ENCODE results near the gene RAB4B.
A peak's percentile ranks its signal among the peaks of the same experiment; 100 is the strongest.
"Not testable (repeated sequence)": the region's sequence is repeated elsewhere in the genome, so short reads cannot be mapped to it uniquely, and the experiment has no call there.

The RAB4B gene

DNA sequence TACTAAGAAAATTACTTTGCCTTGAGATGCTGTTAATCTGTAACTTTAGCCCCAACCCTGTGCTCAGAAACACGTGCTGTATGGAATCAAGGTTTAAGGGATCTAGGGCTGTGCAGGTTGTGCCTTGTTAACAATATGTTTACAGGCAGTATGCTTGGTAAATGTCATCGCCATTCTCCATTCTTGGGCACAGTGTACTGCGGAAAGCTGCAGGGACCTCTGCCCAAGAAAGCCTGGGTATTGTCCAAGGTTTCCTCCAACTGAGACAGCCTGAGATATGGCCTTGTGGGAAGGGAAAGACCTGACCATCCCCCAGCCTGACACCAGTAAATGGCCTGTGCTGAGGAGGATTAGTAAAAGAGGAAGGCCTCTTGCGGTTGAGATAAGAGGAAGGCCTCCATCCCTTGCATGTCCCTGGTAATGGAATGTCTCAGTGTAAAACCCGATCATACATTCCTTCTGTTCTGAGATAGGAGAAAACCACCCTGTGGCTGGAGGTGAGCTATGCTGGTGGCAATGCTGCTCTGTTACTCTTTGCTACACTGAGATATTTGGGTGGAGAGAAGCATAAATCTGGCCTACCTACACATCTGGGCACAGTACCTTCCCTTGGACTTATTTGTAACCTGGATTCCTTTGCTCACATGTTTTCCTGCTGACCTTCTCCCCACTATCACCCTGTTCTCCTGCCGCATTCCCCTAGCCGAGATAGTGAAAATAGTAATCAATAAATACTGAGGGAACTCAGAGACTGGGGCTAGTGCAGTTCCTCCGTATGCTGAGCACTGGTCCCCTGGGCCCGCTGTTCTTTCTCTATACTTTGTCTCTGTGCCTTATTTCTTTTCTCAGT, 44.9 kb downstream of the RAB4B start:
- DNase-seq (ENCODE audit: low read depth in 2 of 2) = not testable (repeated sequence)

DNA sequence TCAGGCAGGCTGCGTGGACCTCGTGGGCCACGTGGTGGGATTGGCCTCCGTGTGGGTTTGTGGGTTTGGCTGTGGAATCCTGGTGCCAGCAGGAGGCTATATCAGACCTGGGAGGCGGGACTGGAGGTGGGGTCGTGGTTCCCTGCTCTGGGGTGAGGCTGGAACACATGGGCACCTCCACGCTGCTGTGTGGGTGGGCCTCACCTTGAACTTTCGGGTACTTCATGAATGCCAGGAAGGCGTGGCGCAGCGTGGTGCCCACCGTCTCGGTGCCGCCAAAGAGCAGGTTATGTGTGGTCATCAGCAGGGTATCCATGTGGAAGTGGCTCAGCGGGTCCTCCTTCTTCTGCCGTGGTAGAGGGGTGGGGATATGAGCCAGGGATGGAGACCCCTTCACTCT, 46.9 kb downstream of the RAB4B start:
- DNase-seq (ENCODE audit: low read depth in 2 of 2) = not testable (repeated sequence)

DNA sequence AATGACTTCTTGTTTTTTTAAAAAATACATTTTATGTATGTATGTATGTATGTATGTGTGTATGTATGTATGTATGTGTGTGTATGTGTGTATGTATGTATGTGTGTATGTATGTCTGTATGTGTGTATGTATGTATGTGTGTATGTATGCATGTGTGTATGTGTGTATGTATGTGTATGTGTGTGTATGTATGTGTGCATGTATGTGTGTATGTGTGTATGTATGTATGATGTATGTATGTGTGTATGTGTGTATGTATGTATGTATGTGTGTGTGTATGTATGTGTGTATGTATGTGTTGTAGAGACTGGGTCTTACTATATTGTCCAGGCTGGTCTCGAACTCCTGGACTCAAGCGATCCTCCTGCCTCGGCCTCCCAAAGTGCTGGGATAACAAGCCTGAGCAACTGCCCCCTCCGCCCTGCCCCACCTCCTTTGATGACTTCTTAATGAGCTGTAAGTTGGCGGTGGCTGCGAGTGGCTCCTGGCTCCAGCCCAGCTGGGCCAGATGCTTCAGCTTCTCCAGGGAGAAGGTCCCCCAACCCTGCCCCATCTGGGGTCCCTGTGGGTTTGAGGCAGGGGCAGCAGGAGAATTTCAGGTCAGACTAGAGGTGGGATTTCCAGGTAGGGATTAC, 47.5 kb downstream of the RAB4B start:
- not testable (repeated sequence) for DNase-seq (ENCODE audit: low read depth in 2 of 2)

DNA sequence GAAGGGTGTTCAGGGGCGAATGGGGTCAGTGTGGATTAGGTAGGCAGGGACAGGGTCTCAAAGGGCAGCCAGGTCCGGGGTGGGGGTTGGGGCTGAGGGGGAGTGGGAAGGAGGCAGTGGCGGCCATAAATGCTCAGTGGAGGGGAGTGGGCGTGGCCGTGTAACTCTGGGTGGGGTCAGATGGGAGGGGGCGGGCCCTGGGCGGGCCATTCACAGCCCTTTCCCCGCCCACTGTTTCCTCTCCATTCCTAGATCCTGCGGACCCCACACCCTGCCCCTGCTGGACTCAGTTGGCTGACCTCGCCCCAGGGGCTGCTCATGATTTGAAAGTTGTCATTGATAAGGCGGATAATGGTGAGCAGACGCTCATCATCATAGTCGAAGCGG, 48.3 kb downstream of the RAB4B start:
- DNase-seq (ENCODE audit: low read depth in 2 of 2) = not testable (repeated sequence)

DNA sequence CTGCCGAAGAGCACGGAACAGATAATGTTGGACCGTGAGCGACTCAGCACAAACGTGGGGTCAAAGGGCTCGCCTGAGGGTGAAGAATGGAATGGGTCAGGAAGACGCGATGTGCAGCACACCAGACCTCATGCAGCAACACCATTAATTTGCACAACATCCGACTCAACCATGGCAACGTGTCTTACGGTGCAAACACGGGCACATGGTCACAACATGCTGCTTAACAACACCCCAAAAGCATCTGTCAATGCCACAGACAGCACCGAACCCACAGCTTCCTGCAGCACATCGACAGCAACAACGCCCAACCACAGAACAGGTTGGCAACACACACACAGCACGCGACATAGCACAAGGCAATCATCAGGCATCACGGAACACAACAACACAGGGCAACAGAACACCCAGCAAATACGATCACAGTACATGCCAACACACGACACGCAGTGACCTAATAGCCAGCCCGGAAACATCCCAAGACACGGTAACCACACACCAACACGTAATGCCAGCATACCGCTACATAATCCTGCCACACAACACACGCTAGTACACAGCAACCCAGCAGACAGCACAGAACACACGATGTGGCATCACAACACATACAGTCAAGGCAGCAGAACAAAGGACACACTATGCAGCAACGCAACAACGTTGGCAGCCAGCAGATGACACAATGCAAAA, 48.8 kb downstream of the RAB4B start:
- peak in 1 of 2 donors; percentile 48 for DNase-seq (ENCODE audit: low read depth in 2 of 2)

DNA sequence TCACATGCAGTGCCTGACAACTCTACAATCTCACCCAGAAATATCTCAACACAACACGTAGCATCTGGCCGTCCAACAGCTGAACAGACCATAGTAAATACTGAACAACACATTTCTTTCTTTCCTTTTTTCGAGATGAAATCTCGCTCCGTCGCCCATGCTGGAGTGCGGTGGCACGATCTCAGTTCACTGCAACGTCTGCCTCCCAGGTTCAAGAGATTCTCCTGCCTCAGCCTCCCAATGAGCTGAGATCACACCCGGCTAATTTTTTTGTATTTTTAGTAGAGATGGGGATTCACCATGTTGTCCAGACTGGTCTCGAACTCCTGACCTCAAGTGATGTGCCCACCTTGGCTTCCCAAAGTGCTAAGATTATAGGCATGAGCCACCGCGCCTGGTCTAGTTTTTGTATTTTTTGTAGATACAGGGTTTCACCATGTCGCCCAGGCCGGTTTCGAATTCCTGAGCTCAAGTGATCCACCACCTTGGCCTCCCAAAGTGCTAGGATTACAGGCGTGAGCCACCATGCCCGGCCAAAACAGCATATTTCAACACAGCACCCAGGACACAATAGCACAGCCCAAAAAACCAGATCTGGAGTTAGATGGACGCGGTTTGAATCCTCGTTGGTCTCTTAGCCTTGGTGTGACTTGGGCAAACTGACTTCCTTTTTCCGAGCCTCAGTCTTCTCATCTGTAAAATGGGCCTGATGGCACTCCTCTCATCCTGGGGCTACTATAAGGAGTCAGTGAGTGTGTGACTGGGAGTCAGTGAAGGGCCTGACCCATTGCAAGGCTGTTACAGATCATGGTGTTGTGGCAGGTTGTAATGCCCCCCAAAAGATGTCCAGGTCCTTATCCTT, 49.6 kb downstream of the RAB4B start:
- DNase-seq (ENCODE audit: low read depth in 2 of 2) = no peak

DNA sequence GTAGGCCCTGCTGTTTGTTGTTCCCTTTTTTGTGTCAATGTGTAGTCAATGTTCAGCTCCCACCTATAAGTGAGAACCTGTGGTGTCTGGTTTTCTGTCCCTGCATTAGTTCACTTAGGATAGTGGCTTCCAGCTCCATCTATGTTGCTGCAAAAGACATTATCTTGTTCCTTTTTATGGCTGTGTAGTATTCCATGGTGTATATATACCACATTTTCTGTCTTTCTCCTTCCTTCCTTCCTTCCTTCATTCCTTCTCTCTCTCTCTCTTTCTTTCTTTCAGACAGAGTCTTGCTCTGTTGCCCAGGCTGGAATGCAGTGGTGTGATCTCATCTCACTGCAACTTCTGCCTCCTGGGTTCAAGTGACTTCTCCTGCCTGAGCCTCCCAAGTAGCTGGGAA, 51.2 kb downstream of the RAB4B start:
- DNase-seq (ENCODE audit: low read depth in 2 of 2) = no peak

DNA sequence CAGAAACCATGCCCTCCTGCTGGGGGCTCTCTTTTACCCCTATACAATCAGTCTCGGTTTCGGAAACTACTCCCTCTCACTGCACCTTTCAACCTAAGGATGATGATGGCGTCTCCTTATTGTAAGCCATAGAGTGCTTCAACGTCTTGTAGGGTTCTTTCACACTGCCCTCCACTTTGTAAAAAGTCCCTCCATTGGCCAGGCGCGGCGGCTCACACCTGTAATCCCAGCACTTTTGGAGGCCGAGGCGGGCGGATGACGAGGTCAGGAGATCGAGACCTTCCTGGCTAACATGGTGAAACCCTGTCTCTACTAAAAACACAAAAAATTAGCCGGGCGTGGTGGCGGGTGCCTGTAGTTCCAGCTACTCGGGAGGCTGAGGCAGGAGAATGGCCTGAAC, 52.7 kb downstream of the RAB4B start:
- DNase-seq (ENCODE audit: low read depth in 2 of 2) = not testable (repeated sequence)

DNA sequence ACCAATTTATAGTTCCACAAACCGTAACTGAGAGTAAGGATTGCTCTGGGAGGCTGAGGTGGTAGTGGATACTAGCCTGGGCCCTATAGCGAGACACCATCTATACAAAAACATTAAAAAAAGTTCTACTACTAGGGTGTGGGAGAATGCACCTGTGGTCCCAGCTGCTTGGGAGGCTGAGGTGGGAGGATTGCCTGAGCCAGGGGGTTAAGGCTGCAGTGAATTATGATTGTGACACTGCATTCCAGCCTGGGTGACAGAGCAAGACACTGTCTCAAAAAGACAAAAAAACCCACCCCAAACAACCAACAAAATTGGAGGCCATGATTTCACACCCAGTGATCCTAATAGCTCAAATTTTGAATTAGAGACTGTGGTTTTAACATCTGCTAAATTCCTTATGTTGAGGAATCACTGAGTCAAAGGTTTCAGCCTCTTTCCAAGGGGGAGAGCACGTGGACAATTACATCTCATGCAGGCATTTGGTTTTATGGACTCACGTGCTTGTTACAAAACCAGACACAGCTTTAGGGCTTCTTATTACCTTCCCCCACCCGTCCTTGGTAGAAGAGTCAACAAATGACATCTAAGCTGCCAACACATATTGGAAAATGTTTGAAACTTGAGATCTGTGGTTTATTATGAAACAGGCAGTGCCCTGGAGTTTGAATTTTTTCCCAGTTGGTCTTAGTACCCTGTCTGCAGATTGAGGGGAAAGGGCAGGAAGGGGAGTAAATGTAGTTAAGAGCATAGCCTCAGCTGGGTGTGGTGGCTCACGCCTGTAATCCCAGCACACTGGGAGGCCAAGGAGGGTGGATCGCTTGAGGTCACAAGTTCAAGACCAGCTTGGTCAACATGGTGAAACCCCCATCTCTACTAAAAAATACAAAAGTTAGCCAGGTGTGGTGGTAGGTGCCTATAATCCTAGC, 53.7 kb downstream of the RAB4B start:
- no peak for DNase-seq (ENCODE audit: low read depth in 2 of 2)

DNA sequence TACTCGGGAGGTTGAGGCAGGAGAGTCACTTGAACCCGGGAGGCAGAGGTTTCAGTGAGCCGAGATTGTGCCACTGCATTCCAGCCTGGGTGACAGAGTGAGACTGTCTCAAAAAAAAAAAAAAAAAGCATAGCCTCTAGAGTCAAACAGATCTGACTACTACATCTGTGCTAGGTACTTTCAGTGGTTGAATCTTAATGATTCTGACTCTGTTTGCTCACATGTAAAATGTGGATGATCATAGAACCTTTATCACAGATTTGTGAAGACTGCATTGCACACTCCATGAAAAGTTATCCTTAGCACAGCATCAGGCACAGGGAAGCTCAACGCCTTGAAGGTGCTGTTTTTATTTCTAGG, 54.4 kb downstream of the RAB4B start:
- not testable (repeated sequence) for DNase-seq (ENCODE audit: low read depth in 2 of 2)

DNA sequence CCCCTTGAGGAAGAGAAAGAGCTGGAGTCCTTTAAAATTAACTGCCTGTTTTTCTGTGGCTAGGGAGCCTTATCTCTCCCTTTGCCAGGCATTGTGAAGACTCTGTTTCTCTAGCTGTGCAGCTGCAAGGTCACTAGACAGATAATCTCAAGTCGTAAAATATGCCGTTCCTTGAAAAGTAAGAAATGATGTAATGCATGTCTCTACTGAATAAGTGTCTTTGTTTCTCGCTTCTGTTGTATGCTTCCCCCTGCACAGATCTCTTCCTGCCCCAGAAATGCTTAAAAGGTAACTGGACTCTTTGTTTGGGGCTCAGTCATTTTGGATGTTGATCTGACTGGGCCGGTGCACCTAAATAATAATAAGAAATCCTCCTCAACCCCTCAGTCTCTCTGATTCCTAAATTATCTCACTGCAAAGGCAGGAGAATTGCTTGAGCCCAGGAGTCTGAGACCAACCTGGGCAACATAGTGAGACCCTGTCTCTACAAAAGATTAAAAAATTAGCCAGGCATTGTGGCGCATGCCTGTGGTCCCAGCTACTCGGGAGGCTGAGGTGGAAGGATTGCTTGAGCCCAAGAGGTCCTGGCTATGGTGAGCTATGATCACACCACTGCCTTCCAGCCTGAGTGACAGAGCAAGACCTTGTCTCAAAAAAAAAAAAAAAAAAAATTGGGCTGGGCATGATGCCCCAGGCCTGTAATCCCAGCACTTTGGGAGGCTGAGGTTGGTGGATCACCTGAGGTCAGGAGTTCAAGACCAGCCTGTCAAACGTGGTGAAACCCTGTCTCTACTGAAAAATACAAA, 55.9 kb downstream of the RAB4B start:
- not testable (repeated sequence) for DNase-seq (ENCODE audit: low read depth in 2 of 2)

DNA sequence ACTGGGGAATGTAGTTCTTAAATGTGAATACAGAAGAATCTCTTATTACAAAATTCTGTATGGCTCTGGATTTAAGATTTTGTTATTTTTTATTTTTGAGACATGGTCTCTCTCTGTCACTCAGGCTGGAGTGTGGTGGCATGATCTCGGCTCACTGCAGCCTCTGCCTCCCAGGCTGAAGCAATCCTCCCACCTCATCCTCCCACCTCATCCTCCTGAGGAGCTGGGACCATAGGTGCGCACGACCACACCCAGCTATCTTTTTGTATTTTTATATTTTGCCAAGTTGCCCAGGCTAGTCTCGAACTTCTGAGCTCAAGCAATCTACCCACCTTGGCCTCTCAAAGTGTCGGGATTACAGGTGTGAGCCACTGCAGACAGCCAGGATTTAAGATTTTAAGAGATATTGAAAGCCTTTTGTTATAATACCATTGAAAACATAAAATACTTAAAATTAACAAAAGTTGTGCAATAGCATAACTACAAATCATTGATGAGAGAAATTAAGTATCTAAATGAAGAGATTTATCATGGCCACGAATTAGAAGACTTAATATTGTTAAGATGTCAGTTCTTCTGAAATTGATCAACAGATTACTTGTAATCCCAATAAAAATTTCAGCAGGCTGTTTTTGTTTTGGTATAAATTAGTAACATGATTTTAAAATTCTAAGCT, 58.8 kb downstream of the RAB4B start:
- DNase-seq (ENCODE audit: low read depth in 2 of 2) = no peak

DNA sequence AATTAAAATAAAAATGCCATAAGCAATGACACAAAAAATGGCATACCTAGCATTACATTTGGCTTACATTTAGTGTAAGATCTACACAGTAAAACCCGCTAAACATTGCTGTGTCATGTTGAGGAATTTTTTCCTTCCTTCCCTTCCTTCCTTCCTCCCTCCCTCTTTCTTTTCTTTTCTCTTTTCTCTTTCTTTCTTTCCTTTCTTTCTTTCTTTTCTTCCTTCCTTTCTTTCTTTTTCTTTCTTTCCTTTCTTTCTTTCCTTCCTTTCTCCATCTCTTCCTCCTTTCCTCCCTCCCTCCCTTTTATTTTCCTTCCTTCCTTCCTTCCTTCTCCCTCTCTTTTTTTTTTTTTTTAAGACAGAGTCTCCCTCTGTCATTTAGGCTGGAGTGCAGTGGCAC, 60.4 kb downstream of the RAB4B start:
- DNase-seq (ENCODE audit: low read depth in 2 of 2) = not testable (repeated sequence)

DNA sequence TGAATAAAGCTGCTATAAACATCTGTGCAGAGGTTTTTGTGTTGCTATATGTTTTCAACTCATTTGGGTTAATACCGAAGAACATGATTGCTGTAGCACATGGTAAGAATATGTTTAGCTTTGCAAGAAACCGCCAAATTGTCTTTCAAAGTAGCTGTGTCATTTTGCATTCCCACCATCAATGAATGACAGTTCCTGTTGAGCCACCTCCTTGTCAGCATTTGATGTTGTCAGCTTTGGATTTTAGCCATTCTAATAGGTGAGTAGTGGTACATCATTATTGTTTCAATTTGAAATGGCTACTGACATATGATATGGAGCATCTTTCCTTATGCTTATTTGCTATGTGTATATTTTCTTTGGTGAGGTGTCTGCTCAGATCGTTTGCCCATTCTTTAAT, 64.0 kb downstream of the RAB4B start:
- not testable (repeated sequence) for DNase-seq (ENCODE audit: low read depth in 2 of 2)

DNA sequence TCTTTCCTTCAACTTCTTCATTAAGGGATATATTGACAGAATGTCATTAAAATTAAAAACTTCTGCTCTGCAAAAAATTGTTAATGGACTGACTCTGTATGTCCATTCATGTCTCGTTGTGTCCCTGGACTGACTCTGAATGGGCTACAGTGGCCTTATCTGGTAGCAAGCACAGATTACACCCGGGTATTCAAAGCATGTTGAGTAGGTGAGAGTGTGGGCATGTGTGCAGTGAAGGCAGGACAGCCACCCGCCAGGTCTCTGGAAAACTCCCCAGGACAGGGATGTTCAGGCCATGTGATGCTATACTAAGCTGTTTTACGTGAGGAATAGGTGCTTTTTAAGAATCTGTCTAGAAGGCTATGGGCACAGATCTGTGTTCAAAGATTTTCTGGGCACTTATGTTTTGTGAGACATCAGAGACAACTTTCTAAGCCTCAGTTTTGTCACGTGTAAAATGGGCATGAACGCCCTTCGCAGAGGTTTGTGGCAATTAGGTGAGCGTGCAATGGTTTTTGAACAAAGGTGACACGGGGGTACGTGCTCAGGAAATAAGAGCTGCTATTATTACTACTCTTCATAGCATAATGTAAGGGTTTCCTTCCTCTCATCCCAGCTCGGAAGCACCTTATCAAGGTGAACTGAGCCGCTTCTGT, 65.1 kb downstream of the RAB4B start:
- DNase-seq (ENCODE audit: low read depth in 2 of 2) = not testable (repeated sequence)

DNA sequence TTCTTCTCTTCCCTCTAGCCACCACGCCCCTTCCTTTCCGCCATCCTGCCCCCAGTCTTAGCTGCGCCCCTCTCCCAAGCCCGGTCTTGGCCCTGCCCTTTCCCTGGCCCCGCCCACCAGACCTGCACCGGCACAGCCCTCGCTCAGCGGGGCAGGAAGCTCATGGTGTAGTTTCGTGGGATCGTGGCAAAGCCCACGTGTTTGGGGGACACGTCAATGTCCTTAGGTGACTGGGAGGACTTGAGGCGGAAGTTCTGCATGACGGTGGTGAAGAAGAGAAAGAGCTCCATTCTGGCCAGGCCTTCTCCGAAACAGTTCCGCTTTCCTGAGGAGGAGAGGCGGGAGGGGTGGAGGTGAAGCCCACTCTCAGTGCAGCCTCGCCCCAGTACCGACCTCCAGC, 65.6 kb downstream of the RAB4B start:
- peak; percentile 56 to 57 for DNase-seq (ENCODE audit: low read depth in 2 of 2)
